Ectodermal cell (in vitro differentiated cells): Measurements from ENCODE around the gene FTO.

ENCODE experiments used
- H3K27ac ChIP-seq: 2 replicates; pipeline ENCODE4 v1.7.0; 2013; ENCODE audit warnings: mild to moderate bottlenecking, low read depth, low read length; ENCODE audit not compliant: insufficient read depth, poor library complexity, severe bottlenecking
- H3K27me3 ChIP-seq: 2 replicates; pipeline ENCODE4 v1.7.0; 2013; ENCODE audit warnings: mild to moderate bottlenecking, low read length; ENCODE audit not compliant: insufficient read depth, control insufficient read depth, poor library complexity, severe bottlenecking
- H3K36me3 ChIP-seq: one replicate; pipeline ENCODE4 v1.7.0; 2013; ENCODE audit warnings: low read length; ENCODE audit not compliant: control insufficient read depth, insufficient read depth
- H3K4me1 ChIP-seq: one replicate; pipeline ENCODE4 v1.7.0; 2013; ENCODE audit warnings: low read length; ENCODE audit not compliant: control insufficient read depth, insufficient read depth
- H3K4me3 ChIP-seq: 2 replicates; pipeline ENCODE4 v1.7.0; 2013; ENCODE audit warnings: low read depth, low read length, control low read depth; ENCODE audit not compliant: insufficient read depth
- H3K9me3 ChIP-seq: 2 replicates; pipeline ENCODE4 v1.7.0; 2013; ENCODE audit warnings: mild to moderate bottlenecking, low read length, moderate library complexity; ENCODE audit not compliant: control insufficient read depth
- WGBS, 2 experiments: methylation state at CpG; one replicate each; pipeline ENCODE4 v1.1.7; 2013; ENCODE audit warnings: missing lambda C conversion rate in 2 of 2; 5-methylcytosine and 5-hydroxymethylcytosine counted together

Gene FTO

GRCh38 chr16:53852678-53853077, 148.7 kb downstream of the FTO start:
- Histone ChIP-seq H3K36me3 (no peaks in the 10 kb centered on the region), H3K27ac (no peak overlapping the region), H3K27me3 (no peaks in the 10 kb centered on the region), H3K4me1 (peaks cover 3% of the 10 kb centered on the region), H3K4me3 (no peak overlapping the region), H3K9me3 (no peaks in the 10 kb centered on the region)
- WGBS, 2 experiments: 95 to 97% methylated on average over 5 to 6 of the region's 6 CpGs

- Histone ChIP-seq H3K27ac (no peak overlapping the region), H3K9me3 (no peaks in the 10 kb centered on the region), H3K4me1 (peaks cover 3% of the 10 kb centered on the region), H3K36me3 (no peaks in the 10 kb centered on the region), H3K4me3 (no peak overlapping the region), H3K27me3 (no peaks in the 10 kb centered on the region)
These were observed 151.1 kb downstream of the FTO start for GRCh38 chr16:53855056-53855455.

- peaks cover 3% of the 10 kb centered on the region for H3K4me1 ChIP-seq
- no peaks in the 10 kb centered on the region for H3K27me3 ChIP-seq
- H3K27ac ChIP-seq: no peak overlapping the region
- no peaks in the 10 kb centered on the region for H3K9me3 ChIP-seq
- no peaks in the 10 kb centered on the region for H3K36me3 ChIP-seq
- WGBS, 2 experiments: 100% methylated on average over 1 of the region's 1 CpG
- H3K4me3 ChIP-seq: no peak overlapping the region
These were observed 151.6 kb downstream of the FTO start for GRCh38 chr16:53855511-53855910.

GRCh38 chr16:53859995-53860540, 156.1 kb downstream of the FTO start:
- Histone ChIP-seq H3K4me1 (peaks cover 3% of the 10 kb centered on the region), H3K36me3 (no peaks in the 10 kb centered on the region), H3K27me3 (no peaks in the 10 kb centered on the region), H3K4me3 (no peak overlapping the region), H3K9me3 (no peaks in the 10 kb centered on the region), H3K27ac (no peak overlapping the region)
- WGBS, 2 experiments: 85 to 91% methylated on average over 1 to 2 of the region's 2 CpGs

GRCh38 chr16:53863861-53864260, 159.9 kb downstream of the FTO start:
- H3K36me3 ChIP-seq: no peaks in the 10 kb centered on the region
- no peaks in the 10 kb centered on the region for H3K9me3 ChIP-seq
- WGBS, 2 experiments: 97 to 100% methylated on average over 1 to 2 of the region's 2 CpGs
- H3K4me3 ChIP-seq: no peak overlapping the region
- H3K4me1 ChIP-seq: no peaks in the 10 kb centered on the region
- H3K27me3 ChIP-seq: no peaks in the 10 kb centered on the region
- H3K27ac ChIP-seq: no peak overlapping the region

GRCh38 chr16:53864819-53865493, 161.0 kb downstream of the FTO start:
- no peak overlapping the region for H3K27ac ChIP-seq

GRCh38 chr16:53865494-53865863, 161.5 kb downstream of the FTO start:
- Histone ChIP-seq H3K27me3 (no peaks in the 10 kb centered on the region), H3K27ac (no peak overlapping the region), H3K4me3 (no peak overlapping the region), H3K36me3 (no peaks in the 10 kb centered on the region), H3K4me1 (no peaks in the 10 kb centered on the region), H3K9me3 (no peaks in the 10 kb centered on the region)
- WGBS, 2 experiments: 13 to 21% methylated on average over 1 of the region's 1 CpG

More at GRCh38 chr16:53864819-53865493, 161.0 kb downstream of the FTO start:
- Histone ChIP-seq H3K4me1 (no peaks in the 10 kb centered on the region), H3K9me3 (no peaks in the 10 kb centered on the region), H3K27me3 (no peaks in the 10 kb centered on the region), H3K4me3 (no peak overlapping the region), H3K36me3 (no peaks in the 10 kb centered on the region)
- WGBS, 2 experiments: 72 to 82% methylated on average over 2 of the region's 2 CpGs

GRCh38 chr16:53866520-53866919, 162.6 kb downstream of the FTO start:
- no peak overlapping the region for H3K27ac ChIP-seq

GRCh38 chr16:53870831-53871230, 166.9 kb downstream of the FTO start:
- Histone ChIP-seq H3K9me3 (no peaks in the 10 kb centered on the region), H3K27me3 (no peaks in the 10 kb centered on the region), H3K27ac (no peak overlapping the region), H3K4me3 (no peak overlapping the region), H3K4me1 (no peaks in the 10 kb centered on the region), H3K36me3 (no peaks in the 10 kb centered on the region)
- 100% methylated on average over 1 of the region's 1 CpG for WGBS, 2 experiments

More at GRCh38 chr16:53866520-53866919, 162.6 kb downstream of the FTO start:
- Histone ChIP-seq H3K9me3 (no peaks in the 10 kb centered on the region), H3K36me3 (no peaks in the 10 kb centered on the region), H3K4me1 (no peaks in the 10 kb centered on the region), H3K4me3 (no peak overlapping the region), H3K27me3 (no peaks in the 10 kb centered on the region)
- no CpG with 5 or more reads among the region's 1 CpG for WGBS, 2 experiments

GRCh38 chr16:53872248-53873221, 168.6 kb downstream of the FTO start:
- 81 to 94% methylated on average over 1 of the region's 1 CpG for WGBS, 2 experiments
- H3K4me1 ChIP-seq: no peaks in the 10 kb centered on the region
- H3K27me3 ChIP-seq: no peaks in the 10 kb centered on the region
- H3K9me3 ChIP-seq: no peaks in the 10 kb centered on the region
- no peaks in the 10 kb centered on the region for H3K36me3 ChIP-seq
- H3K4me3 ChIP-seq: no peak overlapping the region
- no peak overlapping the region for H3K27ac ChIP-seq
